Measurements from ENCODE around the gene FAM107B.
"Not testable (repeated sequence)": the region's sequence is repeated elsewhere in the genome, so short reads cannot be mapped to it uniquely, and the experiment has no call there.

The FAM107B gene

DNA sequence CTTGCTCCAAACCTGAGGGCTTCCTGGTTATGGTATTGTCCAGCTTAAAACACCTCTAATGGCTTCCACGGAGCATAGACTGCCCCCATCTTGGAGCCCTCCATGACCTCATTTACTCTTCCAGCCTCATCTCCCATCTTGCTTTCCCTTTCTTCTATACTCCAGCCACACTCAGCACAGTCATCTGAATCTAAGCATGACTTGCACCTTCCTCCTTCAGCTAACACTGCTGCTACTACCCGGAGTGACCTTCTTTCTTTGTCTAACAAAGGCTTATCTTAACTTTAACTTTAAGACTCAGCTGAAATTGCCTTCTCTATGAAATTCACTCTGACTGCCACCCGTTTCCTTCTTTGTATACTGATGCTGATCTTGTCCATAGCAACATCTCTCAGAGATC is 135.1 kb downstream of the FAM107B start:
- no peaks in the 10 kb centered on the region for H3K9me3 ChIP-seq (ENCODE audit: low read length)
- H3K4me1 ChIP-seq (ENCODE audit: insufficient read depth, low read length) = no peaks in the 10 kb centered on the region
- no peaks in the 10 kb centered on the region for H3K27me3 ChIP-seq (ENCODE audit: control insufficient read depth in 1 of 2, insufficient read depth in 2 of 2, low read length in 2 of 2)
- no peak overlapping the region for H3K27ac ChIP-seq (ENCODE audit: low read depth, low read length)
- H3K36me3 ChIP-seq (ENCODE audit: insufficient read depth, low read length) = no peaks in the 10 kb centered on the region
- H3K9ac ChIP-seq (ENCODE audit: low read length) = no peak overlapping the region
- H3K4me3 ChIP-seq (ENCODE audit: low read depth in 1 of 2, low read length in 2 of 2) = no peak overlapping the region

DNA sequence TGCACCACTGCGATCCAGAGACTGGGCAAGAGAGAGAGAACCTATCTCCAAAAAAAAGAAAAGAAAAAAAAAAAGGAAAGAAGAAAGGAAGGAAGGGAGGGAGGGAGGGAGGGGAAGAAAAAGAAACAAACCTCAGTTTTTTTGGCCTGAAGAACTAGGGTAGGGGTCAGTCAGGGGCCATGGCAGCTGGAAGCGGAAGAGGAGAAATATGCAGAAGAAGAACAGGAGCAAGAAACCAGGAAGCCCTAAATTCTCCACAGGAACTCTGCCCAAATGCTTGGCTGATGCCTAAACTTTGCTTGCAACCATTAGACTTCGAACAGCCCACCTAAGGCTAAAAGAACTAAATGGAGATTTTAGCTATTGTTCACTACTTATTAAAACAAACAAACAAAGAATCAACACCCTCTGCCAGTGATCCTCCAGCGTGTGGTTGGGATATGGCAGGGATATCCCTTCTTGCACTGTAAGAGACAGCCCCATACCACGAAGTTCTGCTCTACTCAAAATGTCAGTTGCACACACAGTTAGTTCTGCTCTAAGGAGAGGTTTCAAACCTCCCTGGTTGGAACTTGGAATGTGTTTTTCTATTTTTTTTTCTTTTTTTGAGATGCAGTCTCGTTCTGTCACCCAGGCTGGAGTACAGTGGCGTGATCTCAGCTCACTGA is 139.5 kb downstream of the FAM107B start:
- Histone ChIP-seq H3K9me3 (ENCODE audit: low read length) (no peaks in the 10 kb centered on the region), H3K4me3 (ENCODE audit: low read depth in 1 of 2, low read length in 2 of 2) (no peak overlapping the region), H3K27ac (ENCODE audit: low read depth, low read length) (no peak overlapping the region), H3K36me3 (ENCODE audit: insufficient read depth, low read length) (no peaks in the 10 kb centered on the region), H3K4me1 (ENCODE audit: insufficient read depth, low read length) (no peaks in the 10 kb centered on the region), H3K27me3 (ENCODE audit: control insufficient read depth in 1 of 2, insufficient read depth in 2 of 2, low read length in 2 of 2) (no peaks in the 10 kb centered on the region), H3K9ac (ENCODE audit: low read length) (no peak overlapping the region)

DNA sequence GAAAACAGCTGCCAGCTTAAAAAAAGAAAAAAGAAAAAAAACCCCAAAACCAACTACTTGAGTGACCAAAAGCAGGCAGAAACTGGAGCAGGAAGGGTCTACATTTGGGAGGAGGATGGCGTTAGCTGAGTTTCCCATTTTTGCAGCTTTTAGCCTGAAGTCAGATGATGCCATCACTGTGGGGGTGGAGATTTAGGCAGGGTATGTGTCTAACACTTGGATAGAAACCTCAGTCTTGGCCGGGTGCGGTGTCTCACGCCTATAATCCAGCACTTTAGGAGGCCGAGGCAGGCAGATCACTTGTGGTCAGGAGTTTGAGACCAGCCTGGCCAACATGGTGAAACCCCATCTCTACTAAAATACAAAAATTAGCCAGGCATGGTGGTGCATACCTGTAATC is 140.1 kb downstream of the FAM107B start:
- not testable (repeated sequence) for H3K4me1 ChIP-seq (ENCODE audit: insufficient read depth, low read length); H3K9me3 ChIP-seq (ENCODE audit: low read length); H3K36me3 ChIP-seq (ENCODE audit: insufficient read depth, low read length); H3K27ac ChIP-seq (ENCODE audit: low read depth, low read length); H3K9ac ChIP-seq (ENCODE audit: low read length); H3K4me3 ChIP-seq (ENCODE audit: low read depth in 1 of 2, low read length in 2 of 2); H3K27me3 ChIP-seq (ENCODE audit: control insufficient read depth in 1 of 2, insufficient read depth in 2 of 2, low read length in 2 of 2)

DNA sequence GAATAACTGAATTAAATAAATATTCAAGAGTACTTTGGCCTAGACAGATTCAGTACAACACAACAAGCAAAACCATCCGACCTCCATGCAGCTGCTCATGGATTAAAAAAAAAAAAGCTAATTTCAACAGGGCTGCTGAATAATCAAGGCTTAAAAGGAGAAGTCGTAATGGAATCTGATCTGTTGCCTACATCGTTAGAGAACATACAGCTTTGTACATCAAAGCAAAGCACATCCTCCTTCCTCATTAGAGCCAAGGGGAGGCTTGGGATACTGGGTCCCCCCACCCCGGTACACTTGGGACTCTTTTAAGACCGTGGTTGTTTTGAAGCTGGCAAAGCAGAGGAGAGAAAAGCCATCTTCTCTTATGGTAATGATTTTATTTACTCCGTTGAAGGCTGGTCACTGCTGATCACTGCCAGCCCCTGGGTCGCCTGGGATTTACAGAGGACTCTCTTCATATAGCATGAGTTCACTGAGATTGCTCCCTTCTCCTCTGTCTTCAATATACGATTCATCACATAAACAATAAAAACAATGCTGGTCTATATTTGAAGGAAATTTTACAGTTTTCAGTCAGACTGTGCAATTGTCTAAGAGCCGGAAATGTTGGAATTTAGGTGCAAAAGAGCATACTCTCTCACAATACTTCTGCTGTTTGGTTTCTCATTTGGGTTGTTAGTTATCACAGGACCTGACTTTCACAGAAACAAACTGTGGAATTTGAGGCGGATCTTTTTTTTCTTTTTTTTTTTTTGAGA is 148.8 kb downstream of the FAM107B start:
- H3K4me1 ChIP-seq (ENCODE audit: insufficient read depth, low read length) = peaks cover 9% of the 10 kb centered on the region
- H3K27me3 ChIP-seq (ENCODE audit: control insufficient read depth in 1 of 2, insufficient read depth in 2 of 2, low read length in 2 of 2) = no peaks in the 10 kb centered on the region
- H3K36me3 ChIP-seq (ENCODE audit: insufficient read depth, low read length) = no peaks in the 10 kb centered on the region
- H3K9me3 ChIP-seq (ENCODE audit: low read length) = no peaks in the 10 kb centered on the region
- no peak overlapping the region for H3K27ac ChIP-seq (ENCODE audit: low read depth, low read length)
- no peak overlapping the region for H3K4me3 ChIP-seq (ENCODE audit: low read depth in 1 of 2, low read length in 2 of 2)
- H3K9ac ChIP-seq (ENCODE audit: low read length) = no peak overlapping the region

DNA sequence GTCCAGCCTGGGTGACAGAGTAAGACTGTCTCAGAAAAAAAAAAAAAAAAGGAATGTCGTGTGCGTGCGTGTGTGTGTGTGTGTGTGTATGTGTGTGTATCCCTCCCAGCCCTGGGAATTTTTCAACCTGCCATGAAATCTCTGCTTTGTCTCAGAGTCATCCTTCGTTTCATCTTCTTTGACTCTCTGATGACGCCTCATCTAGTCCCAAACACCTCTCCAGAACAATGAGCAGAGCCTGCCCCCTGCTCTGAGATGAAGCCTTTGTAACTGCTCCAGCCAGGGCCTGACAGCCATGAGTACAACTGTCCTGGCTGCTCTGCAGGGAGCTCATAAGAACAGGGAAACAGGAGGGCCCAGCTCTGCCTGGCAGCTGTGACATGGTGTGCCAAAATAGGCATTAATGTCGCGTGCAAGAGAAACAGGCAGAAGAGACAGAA is 149.5 kb downstream of the FAM107B start:
- H3K4me3 ChIP-seq (ENCODE audit: low read depth in 1 of 2, low read length in 2 of 2) = no peak overlapping the region
- H3K27me3 ChIP-seq (ENCODE audit: control insufficient read depth in 1 of 2, insufficient read depth in 2 of 2, low read length in 2 of 2) = no peaks in the 10 kb centered on the region
- H3K36me3 ChIP-seq (ENCODE audit: insufficient read depth, low read length) = no peaks in the 10 kb centered on the region
- peaks cover 9% of the 10 kb centered on the region for H3K4me1 ChIP-seq (ENCODE audit: insufficient read depth, low read length)
- H3K9ac ChIP-seq (ENCODE audit: low read length) = no peak overlapping the region
- H3K27ac ChIP-seq (ENCODE audit: low read depth, low read length) = no peak overlapping the region
- H3K9me3 ChIP-seq (ENCODE audit: low read length) = no peaks in the 10 kb centered on the region

DNA sequence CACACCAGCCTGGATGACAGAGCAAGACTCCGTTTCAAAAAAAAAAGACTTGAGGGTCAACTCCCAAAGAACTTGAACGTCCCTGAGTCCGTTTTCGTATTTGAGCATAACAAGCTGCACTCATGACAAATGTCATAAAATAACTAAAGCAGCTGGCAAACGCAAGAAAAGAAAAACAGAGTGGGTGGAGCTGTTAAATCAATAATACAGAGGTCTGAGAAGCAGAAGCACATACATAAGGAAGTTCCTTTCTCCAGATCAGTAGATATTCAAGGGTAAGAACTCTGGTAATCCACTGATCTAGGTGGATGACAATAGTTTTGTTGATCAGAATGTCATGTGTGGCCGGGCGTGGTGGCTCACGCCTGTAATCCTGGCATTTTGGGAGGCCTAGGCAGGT is 150.1 kb downstream of the FAM107B start:
- H3K4me3 ChIP-seq (ENCODE audit: low read depth in 1 of 2, low read length in 2 of 2) = no peak overlapping the region
- no peak overlapping the region for H3K9ac ChIP-seq (ENCODE audit: low read length)
- no peaks in the 10 kb centered on the region for H3K36me3 ChIP-seq (ENCODE audit: insufficient read depth, low read length)
- no peak overlapping the region for H3K27ac ChIP-seq (ENCODE audit: low read depth, low read length)
- peaks cover 9% of the 10 kb centered on the region for H3K4me1 ChIP-seq (ENCODE audit: insufficient read depth, low read length)
- no peaks in the 10 kb centered on the region for H3K9me3 ChIP-seq (ENCODE audit: low read length)
- no peaks in the 10 kb centered on the region for H3K27me3 ChIP-seq (ENCODE audit: control insufficient read depth in 1 of 2, insufficient read depth in 2 of 2, low read length in 2 of 2)

DNA sequence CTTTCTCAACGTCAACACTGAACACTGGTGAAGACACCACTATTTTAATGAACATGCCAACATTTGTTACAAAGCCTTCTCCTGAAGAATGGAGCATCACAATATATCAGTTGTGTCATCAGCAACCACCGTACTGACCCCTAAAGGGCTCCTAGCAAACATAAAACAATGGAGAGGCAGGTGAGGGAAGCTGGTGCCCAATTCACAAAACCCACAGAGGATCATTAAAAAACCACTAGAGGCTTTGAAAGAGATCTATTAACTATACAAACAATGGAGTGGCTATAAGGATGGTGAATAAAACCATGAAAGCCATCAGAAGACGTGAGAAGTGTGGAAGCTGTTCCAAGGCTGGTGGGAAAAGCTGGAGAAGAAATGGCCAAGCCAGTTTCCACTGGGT is 150.8 kb downstream of the FAM107B start:
- no peaks in the 10 kb centered on the region for H3K27me3 ChIP-seq (ENCODE audit: control insufficient read depth in 1 of 2, insufficient read depth in 2 of 2, low read length in 2 of 2)
- H3K27ac ChIP-seq (ENCODE audit: low read depth, low read length) = no peak overlapping the region
- H3K9me3 ChIP-seq (ENCODE audit: low read length) = no peaks in the 10 kb centered on the region
- H3K4me1 ChIP-seq (ENCODE audit: insufficient read depth, low read length) = peaks cover 9% of the 10 kb centered on the region
- H3K4me3 ChIP-seq (ENCODE audit: low read depth in 1 of 2, low read length in 2 of 2) = no peak overlapping the region
- H3K36me3 ChIP-seq (ENCODE audit: insufficient read depth, low read length) = no peaks in the 10 kb centered on the region
- no peak overlapping the region for H3K9ac ChIP-seq (ENCODE audit: low read length)

DNA sequence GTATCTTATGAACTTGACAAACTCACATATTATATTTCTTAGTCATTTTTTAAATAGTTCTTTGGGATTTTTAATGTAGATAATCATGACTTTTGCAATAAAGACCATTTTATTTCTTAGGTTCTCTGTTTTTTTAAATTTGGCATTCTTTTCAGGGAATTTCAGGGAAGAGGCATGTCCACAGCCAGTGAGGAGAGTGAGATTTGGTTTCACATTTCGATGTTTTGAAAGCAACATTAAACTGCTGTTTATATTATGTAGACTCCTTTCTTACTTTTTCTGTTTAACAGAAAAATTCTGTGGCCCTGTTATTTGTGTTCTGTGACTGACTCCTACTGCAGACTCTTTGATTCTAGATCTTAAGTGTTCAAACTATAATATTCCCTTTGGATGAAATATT is 153.7 kb downstream of the FAM107B start:
- Histone ChIP-seq H3K36me3 (ENCODE audit: insufficient read depth, low read length) (no peaks in the 10 kb centered on the region), H3K9me3 (ENCODE audit: low read length) (no peaks in the 10 kb centered on the region), H3K27me3 (ENCODE audit: control insufficient read depth in 1 of 2, insufficient read depth in 2 of 2, low read length in 2 of 2) (no peaks in the 10 kb centered on the region), H3K9ac (ENCODE audit: low read length) (no peak overlapping the region), H3K27ac (ENCODE audit: low read depth, low read length) (peak overlapping the region; percentile 30), H3K4me3 (ENCODE audit: low read depth in 1 of 2, low read length in 2 of 2) (no peak overlapping the region), H3K4me1 (ENCODE audit: insufficient read depth, low read length) (peaks cover 15% of the 10 kb centered on the region)

DNA sequence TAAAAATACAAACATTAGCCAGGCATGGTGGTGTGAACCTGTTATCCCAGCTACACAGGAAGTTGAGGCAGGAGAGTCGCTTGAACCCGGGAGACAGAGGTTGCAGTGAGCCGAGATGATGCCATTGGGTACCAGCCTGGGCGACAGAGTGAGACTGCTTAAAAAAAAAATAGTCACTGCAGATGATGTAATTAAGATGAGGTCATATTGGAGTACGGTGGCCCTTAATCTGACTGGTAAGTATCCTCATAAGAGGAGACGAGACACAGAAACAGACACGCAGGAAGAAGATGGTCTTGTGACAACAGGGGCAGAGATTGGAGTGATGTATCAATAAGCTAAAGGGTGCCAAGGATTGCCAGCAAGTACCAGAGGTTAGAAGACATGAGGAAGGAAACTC is 156.0 kb downstream of the FAM107B start:
- peaks cover 6% of the 10 kb centered on the region for H3K4me1 ChIP-seq (ENCODE audit: insufficient read depth, low read length)
- H3K27ac ChIP-seq (ENCODE audit: low read depth, low read length) = no peak overlapping the region
- H3K4me3 ChIP-seq (ENCODE audit: low read depth in 1 of 2, low read length in 2 of 2) = no peak overlapping the region
- no peak overlapping the region for H3K9ac ChIP-seq (ENCODE audit: low read length)
- H3K27me3 ChIP-seq (ENCODE audit: control insufficient read depth in 1 of 2, insufficient read depth in 2 of 2, low read length in 2 of 2) = no peaks in the 10 kb centered on the region
- H3K9me3 ChIP-seq (ENCODE audit: low read length) = no peaks in the 10 kb centered on the region
- no peaks in the 10 kb centered on the region for H3K36me3 ChIP-seq (ENCODE audit: insufficient read depth, low read length)

DNA sequence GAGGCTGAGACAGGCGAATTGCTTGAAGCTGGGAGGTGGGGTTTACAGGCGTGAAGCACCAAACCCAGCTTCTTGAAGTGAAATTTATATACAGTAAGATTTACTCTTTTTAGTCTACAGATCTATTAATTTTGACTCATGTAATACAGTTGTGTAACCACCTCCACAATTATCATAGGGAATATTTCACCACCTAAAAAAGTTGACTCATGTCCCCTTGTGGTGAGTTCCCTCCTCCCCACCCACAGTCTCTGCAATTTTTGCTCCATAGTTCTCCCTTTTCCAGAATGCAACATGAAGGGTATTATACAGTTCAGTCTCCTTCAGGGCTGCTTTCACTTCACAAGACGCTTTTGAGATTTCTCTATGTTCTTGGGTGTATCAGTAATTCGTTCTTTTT is 156.8 kb downstream of the FAM107B start:
- Histone ChIP-seq H3K27ac (ENCODE audit: low read depth, low read length) (no peak overlapping the region), H3K36me3 (ENCODE audit: insufficient read depth, low read length) (no peaks in the 10 kb centered on the region)

DNA sequence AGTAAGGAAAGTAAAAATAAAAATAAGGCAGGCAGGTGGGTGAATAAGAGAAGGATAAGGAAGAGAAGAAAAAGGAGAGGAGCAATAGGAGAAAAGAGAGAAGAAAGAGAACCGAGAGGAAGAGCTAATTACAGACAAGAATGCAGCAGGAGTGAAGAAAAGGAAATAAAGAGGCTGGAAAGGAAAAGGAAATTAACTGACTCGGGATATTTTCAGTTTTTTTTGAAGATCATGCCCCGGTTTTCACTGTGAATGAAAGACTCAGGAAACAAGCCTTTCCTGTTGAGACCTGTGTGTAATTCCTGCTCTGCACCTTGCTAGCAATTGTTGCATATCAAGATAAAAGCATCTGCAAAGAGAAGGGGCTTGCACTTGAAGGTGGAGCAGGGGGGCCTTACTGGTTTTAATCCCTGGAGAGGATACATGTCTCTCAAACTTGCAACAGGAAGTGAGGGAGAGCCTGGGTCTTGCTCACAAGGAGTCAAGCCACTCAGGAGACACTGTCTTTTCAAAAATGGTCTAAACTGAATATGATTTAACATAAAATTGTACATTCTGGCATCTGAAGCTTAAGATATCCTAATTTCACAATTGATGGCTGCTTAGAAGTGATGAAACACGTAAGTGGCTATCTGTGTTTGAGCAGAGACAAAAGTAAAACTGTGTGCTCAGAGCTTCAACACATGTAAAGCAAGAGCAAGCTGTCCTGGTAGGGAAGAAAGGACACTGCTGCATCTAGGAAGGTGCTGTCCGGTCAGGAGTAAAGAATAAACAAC is 157.6 kb downstream of the FAM107B start:
- Histone ChIP-seq H3K9me3 (ENCODE audit: low read length) (no peaks in the 10 kb centered on the region), H3K4me3 (ENCODE audit: low read depth in 1 of 2, low read length in 2 of 2) (no peak overlapping the region), H3K9ac (ENCODE audit: low read length) (no peak overlapping the region), H3K27ac (ENCODE audit: low read depth, low read length) (no peak overlapping the region), H3K36me3 (ENCODE audit: insufficient read depth, low read length) (no peaks in the 10 kb centered on the region), H3K4me1 (ENCODE audit: insufficient read depth, low read length) (peaks cover 6% of the 10 kb centered on the region), H3K27me3 (ENCODE audit: control insufficient read depth in 1 of 2, insufficient read depth in 2 of 2, low read length in 2 of 2) (no peaks in the 10 kb centered on the region)

More for the DNA sequence above, 156.8 kb downstream of the FAM107B start:
- no peaks in the 10 kb centered on the region for H3K27me3 ChIP-seq (ENCODE audit: control insufficient read depth in 1 of 2, insufficient read depth in 2 of 2, low read length in 2 of 2)
- H3K9me3 ChIP-seq (ENCODE audit: low read length) = no peaks in the 10 kb centered on the region
- no peak overlapping the region for H3K4me3 ChIP-seq (ENCODE audit: low read depth in 1 of 2, low read length in 2 of 2)
- H3K4me1 ChIP-seq (ENCODE audit: insufficient read depth, low read length) = peaks cover 6% of the 10 kb centered on the region
- no peak overlapping the region for H3K9ac ChIP-seq (ENCODE audit: low read length)

Measured in muscle layer of colon (tissue), 2 donors.